ENCODE measurements around the gene IMP3.
"Not testable (repeated sequence)": the region's sequence is repeated elsewhere in the genome, so short reads cannot be mapped to it uniquely, and the experiment has no call there.

DNA sequence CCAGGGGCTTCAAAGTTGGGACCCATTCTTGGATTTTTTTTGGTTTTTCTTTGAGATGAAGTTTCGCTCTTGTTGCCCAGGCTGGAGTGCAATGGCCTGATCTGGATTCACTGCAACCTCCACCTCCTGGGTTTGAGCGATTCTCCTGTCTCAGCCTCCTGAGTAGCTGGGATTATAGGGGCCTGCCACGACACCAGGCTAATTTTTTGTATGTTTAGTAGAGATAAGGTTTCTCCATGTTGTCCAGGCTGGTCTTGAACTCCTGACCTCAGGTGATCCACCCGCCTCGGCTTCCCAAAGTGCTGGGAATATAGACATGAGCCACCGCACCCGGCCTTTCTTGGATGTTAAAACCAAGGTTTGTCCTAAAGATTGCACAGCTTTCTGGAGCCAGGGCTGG is 6.1 kb downstream of the IMP3 start:
- TF ChIP-seq, protein P1, sequence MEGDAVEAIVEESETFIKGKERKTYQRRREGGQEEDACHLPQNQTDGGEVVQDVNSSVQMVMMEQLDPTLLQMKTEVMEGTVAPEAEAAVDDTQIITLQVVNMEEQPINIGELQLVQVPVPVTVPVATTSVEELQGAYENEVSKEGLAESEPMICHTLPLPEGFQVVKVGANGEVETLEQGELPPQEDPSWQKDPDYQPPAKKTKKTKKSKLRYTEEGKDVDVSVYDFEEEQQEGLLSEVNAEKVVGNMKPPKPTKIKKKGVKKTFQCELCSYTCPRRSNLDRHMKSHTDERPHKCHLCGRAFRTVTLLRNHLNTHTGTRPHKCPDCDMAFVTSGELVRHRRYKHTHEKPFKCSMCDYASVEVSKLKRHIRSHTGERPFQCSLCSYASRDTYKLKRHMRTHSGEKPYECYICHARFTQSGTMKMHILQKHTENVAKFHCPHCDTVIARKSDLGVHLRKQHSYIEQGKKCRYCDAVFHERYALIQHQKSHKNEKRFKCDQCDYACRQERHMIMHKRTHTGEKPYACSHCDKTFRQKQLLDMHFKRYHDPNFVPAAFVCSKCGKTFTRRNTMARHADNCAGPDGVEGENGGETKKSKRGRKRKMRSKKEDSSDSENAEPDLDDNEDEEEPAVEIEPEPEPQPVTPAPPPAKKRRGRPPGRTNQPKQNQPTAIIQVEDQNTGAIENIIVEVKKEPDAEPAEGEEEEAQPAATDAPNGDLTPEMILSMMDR (IDR thresholded peaks at IDR 0.05) = not testable (repeated sequence)
- not testable (repeated sequence) for TF ChIP-seq POLR2A (IDR thresholded peaks at IDR 0.05)

All from sigmoid colon (tissue), 3 donors.